Glutamatergic neuron (in vitro differentiated cells): Measurements from ENCODE around the gene CLEC2L. TPM values are rescaled to one million over a fixed set of nuclear protein-coding genes. Genes with fewer than 3 reads are reported as not detected.

Source experiments
- DNase-seq: peaks from one replicate; pipeline ENCODE4 v3.0.0; 2022
- H3K27ac Mint-ChIP-seq: one replicate; pipeline ENCODE4 v1.8.0; 2020; ENCODE audit warnings: mild to moderate bottlenecking, mixed read lengths, inconsistent platforms; ENCODE audit not compliant: unreplicated experiment
- H3K27me3 Mint-ChIP-seq: one replicate; pipeline ENCODE4 v1.8.0; 2020; ENCODE audit warnings: mild to moderate bottlenecking, moderate library complexity, mixed read lengths, inconsistent platforms; ENCODE audit not compliant: unreplicated experiment
- H3K36me3 Mint-ChIP-seq: one replicate; pipeline ENCODE4 v1.8.0; 2020; ENCODE audit warnings: mild to moderate bottlenecking, mixed read lengths, inconsistent platforms; ENCODE audit not compliant: unreplicated experiment
- H3K4me1 Mint-ChIP-seq: one replicate; pipeline ENCODE4 v1.8.0; 2020; ENCODE audit warnings: mild to moderate bottlenecking, low read depth, mixed read lengths, inconsistent platforms; ENCODE audit not compliant: unreplicated experiment
- H3K4me3 Mint-ChIP-seq: one replicate; pipeline ENCODE4 v1.8.0; 2020; ENCODE audit warnings: mild to moderate bottlenecking, mixed read lengths, inconsistent platforms; ENCODE audit not compliant: unreplicated experiment
- H3K9me3 Mint-ChIP-seq: one replicate; pipeline ENCODE4 v1.8.0; 2020; ENCODE audit warnings: mild to moderate bottlenecking, moderate library complexity, mixed read lengths, inconsistent platforms; ENCODE audit not compliant: unreplicated experiment
- CTCF ChIP-seq: fragments of 200-600 bp; sonication (generic); IDR thresholded peaks from one replicate; pipeline ENCODE4 v1.5.0; 2021; ENCODE audit not compliant: partially characterized antibody, unreplicated experiment
- total RNA-seq: library from RNA; stranded (reverse); fragmentation: NEBNext Ultra II Directional; extraction: Animal tissue kit (Norgen Biotek cat#: 25700); gene quantifications from one replicate; pipeline ENCODE4 v1.2.1, GENCODE V29; 2021; ENCODE audit not compliant: unreplicated experiment

Gene CLEC2L
- total RNA-seq, 1 donor from 2014 or later: 3.1 TPM

- no peak for DNase-seq
- Mint-ChIP-seq H3K27me3 (peaks cover 30% of the 10 kb centered on the region), H3K36me3 (peaks cover 1% of the 10 kb centered on the region), H3K27ac (no peak overlapping the region), H3K9me3 (peaks cover 11% of the 10 kb centered on the region), H3K4me3 (no peak overlapping the region), H3K4me1 (peaks cover 2% of the 10 kb centered on the region)
- no peak for TF ChIP-seq CTCF
Measured at GRCh38 chr7:139526578-139527544, 3.4 kb downstream of the CLEC2L start.

- H3K9me3 Mint-ChIP-seq: peaks cover 3% of the 10 kb centered on the region
- no peak overlapping the region for H3K4me3 Mint-ChIP-seq
- no peak for TF ChIP-seq CTCF
- no peaks in the 10 kb centered on the region for H3K36me3 Mint-ChIP-seq
- no peak for DNase-seq
- no peaks in the 10 kb centered on the region for H3K4me1 Mint-ChIP-seq
- H3K27ac Mint-ChIP-seq: no peak overlapping the region
- H3K27me3 Mint-ChIP-seq: peaks cover 7% of the 10 kb centered on the region
Measured at GRCh38 chr7:139531094-139531493, 7.6 kb downstream of the CLEC2L start.

GRCh38 chr7:139532636-139533155 is 9.2 kb downstream of the CLEC2L start:
- Mint-ChIP-seq H3K4me1 (no peaks in the 10 kb centered on the region), H3K27ac (no peak overlapping the region), H3K27me3 (no peaks in the 10 kb centered on the region), H3K36me3 (no peaks in the 10 kb centered on the region), H3K9me3 (peaks cover 2% of the 10 kb centered on the region), H3K4me3 (no peak overlapping the region)
- TF ChIP-seq CTCF: no peak
- DNase-seq: no peak

GRCh38 chr7:139534096-139534495 is 10.6 kb downstream of the CLEC2L start:
- Mint-ChIP-seq H3K4me1 (no peaks in the 10 kb centered on the region), H3K9me3 (peaks cover 2% of the 10 kb centered on the region), H3K27me3 (no peaks in the 10 kb centered on the region), H3K27ac (no peak overlapping the region), H3K4me3 (no peak overlapping the region), H3K36me3 (no peaks in the 10 kb centered on the region)
- no peak for DNase-seq
- TF ChIP-seq CTCF: no peak
